Adrenal gland (tissue), 5 donors: Measurements from ENCODE around the gene ERN1.

Experiments used
- CTCF ChIP-seq, 6 experiments: fragments of 450-650 bp in 4 of 6; fragments of 200-600 bp in 2 of 6; sonication (generic) in 1 of 6; IDR thresholded peaks; 1 replicate in 5 of 6; 2 replicates in 1 of 6; pipeline versions ENCODE4 v1.5.1 to v1.8.0; 2016 to 2021; ENCODE audit warnings: antibody characterized with exemption in 6 of 6, mild to moderate bottlenecking in 2 of 6, moderate library complexity in 1 of 6
- POLR2A ChIP-seq, 2 donors: fragments of 450-650 bp; IDR thresholded peaks; one replicate each; pipeline ENCODE4 v1.6.1; 2017; ENCODE audit warnings: antibody characterized with exemption in 2 of 2, mild to moderate bottlenecking in 2 of 2, moderate library complexity in 1 of 2
- donor health status: DM: no; HTN: no; CAD: no.

GRCh38 chr17:64113006-64113405 lies 16.9 kb downstream of the ERN1 start:
- TF ChIP-seq CTCF (IDR thresholded peaks at IDR 0.05) (no peak), POLR2A (IDR thresholded peaks at IDR 0.05) (no peak)
